ENCODE data around the gene TFCP2. TPM values are rescaled to one million over a fixed set of nuclear protein-coding genes. Genes with fewer than 3 reads are reported as not detected.

Gene TFCP2
- total RNA-seq, 1 experiment from 2014 or later, result 52.6 TPM

- peaks cover 20% of the 10 kb centered on the region for H3K4me1 Mint-ChIP-seq (ENCODE audit: low read depth, unreplicated experiment)
- DNase-seq, result no peak
- H3K27me3 ChIP-seq (replicated peaks; ENCODE audit: control insufficient read depth, insufficient read depth, low read length), result no peaks in the 10 kb centered on the region
- no peaks in the 10 kb centered on the region; the same call in 1 of the 2 replicates for H3K36me3 ChIP-seq (ENCODE audit: control insufficient read depth, insufficient read depth, low read length)
- no peaks in the 10 kb centered on the region for H3K27me3 Mint-ChIP-seq (ENCODE audit: insufficient read depth, unreplicated experiment)
- intact Hi-C loops (cut with micrococcal nuclease; ENCODE audit: unreplicated experiment), result loop anchor here (2.0 kb wide), 2 partner anchors 21 to 171 kb away; partner anchors contain the start of gene LETMD1
- peaks cover 6% of the 10 kb centered on the region; the same call in 1 of the 2 replicates for H3K4me1 ChIP-seq
- no peaks in the 10 kb centered on the region for H3K9me3 Mint-ChIP-seq (ENCODE audit: unreplicated experiment)
- peaks cover 9% of the 10 kb centered on the region for H3K36me3 Mint-ChIP-seq (ENCODE audit: insufficient read depth, unreplicated experiment)
- BruUV-seq (replicated peaks), result no TSS peak
- H3K9me3 ChIP-seq, result no peaks in the 10 kb centered on the region
- POLR2A ChIA-PET, result interaction anchor here (0.6 to 2.6 kb wide), 5 partner anchors 19 to 136 kb away, joined by 3 to 39 read pairs (median 6); partner anchors contain the start of genes CSRNP2 and DAZAP2
- TF ChIP-seq CTCF (IDR thresholded peaks at IDR 0.05; ENCODE audit: insufficient read depth in 1 of 2, low read depth in 1 of 2, low read length in 1 of 2, severe bottlenecking in 1 of 2, unreplicated experiment in 1 of 2), result no peak
- peak overlapping the region; percentile 76 for H3K4me3 Mint-ChIP-seq (ENCODE audit: unreplicated experiment)
- CTCF ChIA-PET, result interaction anchor here (0.7 to 2.8 kb wide), 7 partner anchors 9 to 171 kb away, joined by 3 to 26 read pairs (median 5); partner anchors contain the start of genes DAZAP2 and LETMD1
- H3K4me3 ChIP-seq (ENCODE audit: low read depth, low read length), result peak overlapping the region; percentile 89
- H3K27ac Mint-ChIP-seq (ENCODE audit: unreplicated experiment), result peak overlapping the region; percentile 94
Measured at GRCh38 chr12:51219322-51219721, 46.4 kb upstream of the TFCP2 start.

GRCh38 chr12:51218607-51219161 lies 45.7 kb upstream of the TFCP2 start:
- peaks cover 20% of the 10 kb centered on the region for H3K4me1 Mint-ChIP-seq (ENCODE audit: low read depth, unreplicated experiment)
- CTCF ChIA-PET, result interaction anchor here (0.6 to 2.8 kb wide), 15 partner anchors 8 to 758 kb away, joined by 3 to 26 read pairs (median 4); partner anchors contain the start of genes DAZAP2 and LETMD1
- no peaks in the 10 kb centered on the region for H3K9me3 ChIP-seq
- TF ChIP-seq CTCF (IDR thresholded peaks at IDR 0.05; ENCODE audit: insufficient read depth in 1 of 2, low read depth in 1 of 2, low read length in 1 of 2, severe bottlenecking in 1 of 2, unreplicated experiment in 1 of 2), result no peak
- peaks cover 6% of the 10 kb centered on the region; the same call in 1 of the 2 replicates for H3K4me1 ChIP-seq
- H3K27me3 Mint-ChIP-seq (ENCODE audit: insufficient read depth, unreplicated experiment), result no peaks in the 10 kb centered on the region
- POLR2A ChIA-PET, result interaction anchor here (0.6 to 2.6 kb wide), 11 partner anchors 19 to 454 kb away, joined by 3 to 39 read pairs (median 6); partner anchors contain the start of genes CSRNP2, DAZAP2, LETMD1 and SMAGP
- H3K4me3 ChIP-seq (ENCODE audit: low read depth, low read length), result peak overlapping the region; percentile 89
- H3K36me3 ChIP-seq (ENCODE audit: control insufficient read depth, insufficient read depth, low read length), result no peaks in the 10 kb centered on the region; the same call in 1 of the 2 replicates
- H3K27ac Mint-ChIP-seq (ENCODE audit: unreplicated experiment), result peak overlapping the region; percentile 94
- intact Hi-C loops (cut with micrococcal nuclease; ENCODE audit: unreplicated experiment), result loop anchor here (1.0 to 2.0 kb wide), 5 partner anchors 20 to 170 kb away; partner anchors contain the start of genes CSRNP2, DAZAP2, LETMD1 and TFCP2
- DNase-seq, result peak; percentile 71 to 77
- peaks cover 9% of the 10 kb centered on the region for H3K36me3 Mint-ChIP-seq (ENCODE audit: insufficient read depth, unreplicated experiment)
- H3K4me3 Mint-ChIP-seq (ENCODE audit: unreplicated experiment), result peak overlapping the region; percentile 76
- H3K9me3 Mint-ChIP-seq (ENCODE audit: unreplicated experiment), result no peaks in the 10 kb centered on the region
- H3K27me3 ChIP-seq (replicated peaks; ENCODE audit: control insufficient read depth, insufficient read depth, low read length), result no peaks in the 10 kb centered on the region
- TSS peak; percentile 77 for BruUV-seq (replicated peaks)

GRCh38 chr12:51217968-51218606 lies 45.2 kb upstream of the TFCP2 start, which contains the start of gene POU6F1:
Gene POU6F1 (minus strand): TSS chr12:51218062. CDS start chr12:51206836, 11,226 bp downstream.
- Mint-ChIP-seq H3K4me3 (ENCODE audit: unreplicated experiment) (peak within 1 kb of the TSS; percentile 76), H3K27ac (ENCODE audit: unreplicated experiment) (peak within 1 kb of the TSS; percentile 94), H3K9me3 (ENCODE audit: unreplicated experiment) (no peaks in the 10 kb centered on the region), H3K36me3 (ENCODE audit: insufficient read depth, unreplicated experiment) (peaks cover 9% of the 10 kb centered on the region), H3K27me3 (ENCODE audit: insufficient read depth, unreplicated experiment) (no peaks in the 10 kb centered on the region), H3K4me1 (ENCODE audit: low read depth, unreplicated experiment) (peaks cover 20% of the 10 kb centered on the region)
- Histone ChIP-seq H3K9me3 (no peaks in the 10 kb centered on the region), H3K36me3 (ENCODE audit: control insufficient read depth, insufficient read depth, low read length) (no peaks in the 10 kb centered on the region; the same call in 1 of the 2 replicates), H3K4me1 (peaks cover 6% of the 10 kb centered on the region; the same call in 1 of the 2 replicates), H3K27me3 (replicated peaks; ENCODE audit: control insufficient read depth, insufficient read depth, low read length) (no peaks in the 10 kb centered on the region), H3K4me3 (ENCODE audit: low read depth, low read length) (peak within 1 kb of the TSS; percentile 89)
- ChIA-PET CTCF (interaction anchor here (0.6 to 2.8 kb wide), 24 partner anchors 8 to 1921 kb away, joined by 3 to 26 read pairs (median 4); partner anchors contain the start of genes CSRNP2, DAZAP2 and LETMD1), POLR2A (interaction anchor here (0.5 to 2.6 kb wide), 18 partner anchors 13 to 454 kb away, joined by 3 to 39 read pairs (median 6); partner anchors contain the start of genes ATF1, CSRNP2, DAZAP2 and LETMD1)
- BruUV-seq (replicated peaks), result no TSS peak
- peak; percentile 75 to 84 for TF ChIP-seq CTCF (IDR thresholded peaks at IDR 0.05; ENCODE audit: insufficient read depth in 1 of 2, low read depth in 1 of 2, low read length in 1 of 2, severe bottlenecking in 1 of 2, unreplicated experiment in 1 of 2)
- peak; percentile 77 to 87 for DNase-seq
- intact Hi-C loops (cut with micrococcal nuclease; ENCODE audit: unreplicated experiment), result loop anchor here (1.0 to 2.0 kb wide), 5 partner anchors 19 to 169 kb away; partner anchors contain the start of genes CSRNP2, DAZAP2, LETMD1 and TFCP2
